SKM-1 treated with dmso at 0.1 percent for 144 hours (cell line): Measurements from ENCODE around the gene SLC9A3.

Experiments used
- DNase-seq: peaks from one replicate; lab custom pipeline; 2025; ENCODE audit not compliant: unreplicated experiment; lab: John Stamatoyannopoulos, UW

SLC9A3 gene

DNA sequence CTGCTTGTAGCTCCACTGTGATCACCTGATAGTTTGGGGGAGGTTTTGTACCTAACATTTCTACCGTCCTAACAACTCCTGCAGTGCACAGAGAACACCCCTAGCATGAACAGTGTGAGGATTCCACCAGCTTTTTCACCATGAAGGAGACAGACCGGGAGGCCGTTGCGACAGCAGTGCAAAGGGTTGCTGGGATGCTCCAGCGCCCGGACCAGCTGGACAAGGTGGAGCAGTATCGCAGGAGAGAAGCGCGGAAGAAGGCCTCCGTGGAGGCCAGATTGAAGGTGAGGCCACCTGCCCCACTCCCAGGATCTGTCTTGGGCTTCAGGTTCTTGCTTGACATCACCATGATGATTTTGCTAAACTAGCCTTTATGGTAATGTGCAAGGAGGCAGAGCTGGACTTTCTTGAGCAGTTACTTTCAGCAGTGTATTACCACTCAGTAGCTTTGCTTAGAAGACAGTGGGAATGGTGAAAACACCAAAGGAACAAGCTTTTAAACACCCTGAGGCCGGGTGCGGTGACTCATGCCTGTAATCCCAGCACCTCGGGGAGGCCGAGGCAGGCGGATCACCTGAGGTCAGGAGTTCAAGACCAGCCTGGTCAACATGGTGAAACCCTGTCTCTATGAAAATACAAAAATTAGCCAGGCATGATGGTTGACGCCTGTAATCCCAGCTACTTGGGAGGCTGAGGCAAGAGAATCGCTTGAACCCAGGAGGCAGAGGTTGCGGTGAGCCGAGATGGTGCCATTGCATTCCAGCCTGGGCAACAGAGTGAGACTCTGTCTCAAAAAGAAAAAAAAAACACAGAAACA, 78.0 kb downstream of the SLC9A3 start:
- no peak for DNase-seq

DNA sequence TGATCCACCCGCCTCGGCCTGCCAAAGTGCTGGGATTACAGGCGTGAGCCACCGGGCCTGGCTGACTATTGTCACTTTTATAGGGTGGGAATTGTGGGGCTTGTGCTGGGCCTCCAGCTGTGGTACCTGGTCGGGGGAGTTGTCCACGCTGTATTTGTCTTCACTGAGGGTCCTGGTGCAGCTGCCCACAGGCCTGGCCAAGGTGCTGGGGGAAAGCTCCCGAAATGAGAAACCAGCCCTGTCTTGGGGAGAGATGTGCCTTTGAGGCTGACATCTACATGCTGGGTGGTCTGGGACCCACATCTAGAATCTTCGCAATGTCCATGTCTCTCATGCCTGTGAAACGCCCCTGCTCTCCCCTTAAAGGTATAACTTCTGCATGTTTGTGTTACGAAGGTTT, 78.7 kb downstream of the SLC9A3 start:
- no peak for DNase-seq

DNA sequence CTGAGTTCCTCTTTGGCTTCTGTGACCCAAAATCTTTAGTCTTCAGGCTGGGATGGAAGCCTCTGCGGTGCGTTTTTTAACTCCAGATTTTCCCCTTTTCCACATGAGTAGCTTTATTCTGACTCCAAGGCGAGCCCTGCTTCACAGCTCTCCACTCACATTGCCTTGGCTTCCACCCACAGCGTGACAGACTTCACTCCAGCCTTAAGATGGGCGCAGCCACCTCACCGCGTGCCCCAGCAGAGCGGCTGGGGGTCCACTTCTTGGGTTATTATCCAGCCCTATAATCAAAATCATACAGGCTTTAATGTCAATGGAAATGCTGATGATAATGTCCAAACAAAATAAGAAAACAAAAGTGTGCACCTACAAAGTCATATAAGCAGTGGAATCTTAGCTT, 80.0 kb downstream of the SLC9A3 start:
- no peak for DNase-seq

DNA sequence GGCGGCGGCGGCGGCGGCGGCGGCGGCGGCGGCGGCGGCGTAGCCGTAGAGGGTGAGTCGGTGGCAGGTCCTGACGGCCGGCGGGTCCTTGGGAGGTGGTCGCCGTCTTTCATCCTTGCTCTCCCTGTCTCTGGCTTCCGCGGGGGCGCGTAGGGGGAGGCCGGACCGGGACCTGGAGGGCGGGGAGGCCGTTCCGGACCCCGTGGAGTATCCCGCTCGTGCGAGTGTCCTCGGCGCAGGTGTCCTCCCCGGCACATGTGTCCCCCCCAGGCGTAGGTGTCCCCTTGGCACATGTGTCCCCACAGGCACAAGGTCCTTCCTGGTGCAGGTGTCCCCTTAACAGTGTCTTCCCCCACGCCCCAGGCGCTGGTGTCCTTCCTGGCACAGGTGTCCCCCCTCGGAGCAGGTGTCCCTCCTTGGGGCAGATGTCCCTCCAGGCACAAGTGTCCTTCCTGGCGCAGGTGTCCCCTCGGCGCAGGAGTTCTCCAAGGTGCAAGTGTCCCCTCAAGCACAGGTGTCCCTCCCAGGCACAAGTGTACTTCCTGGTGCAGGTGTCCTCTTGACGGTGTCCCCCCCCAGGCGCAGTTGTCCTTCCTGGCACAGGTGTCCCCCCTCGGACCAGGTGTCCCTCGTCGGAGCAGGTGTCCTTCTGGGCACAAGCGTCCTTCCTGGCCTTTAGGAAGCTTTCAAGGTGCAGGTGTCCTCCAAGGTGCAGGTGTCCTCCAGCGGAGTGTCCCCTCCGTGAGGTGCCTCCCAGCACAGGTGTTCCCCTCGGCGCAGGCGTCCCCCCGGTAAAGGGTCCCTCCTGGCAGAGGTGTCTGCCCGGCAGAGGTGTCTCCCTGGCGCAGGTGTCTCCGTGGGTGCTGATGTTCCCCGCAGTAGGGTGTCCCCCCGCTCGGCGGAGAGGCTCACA, 80.8 kb downstream of the SLC9A3 start:
- DNase-seq = no peak

DNA sequence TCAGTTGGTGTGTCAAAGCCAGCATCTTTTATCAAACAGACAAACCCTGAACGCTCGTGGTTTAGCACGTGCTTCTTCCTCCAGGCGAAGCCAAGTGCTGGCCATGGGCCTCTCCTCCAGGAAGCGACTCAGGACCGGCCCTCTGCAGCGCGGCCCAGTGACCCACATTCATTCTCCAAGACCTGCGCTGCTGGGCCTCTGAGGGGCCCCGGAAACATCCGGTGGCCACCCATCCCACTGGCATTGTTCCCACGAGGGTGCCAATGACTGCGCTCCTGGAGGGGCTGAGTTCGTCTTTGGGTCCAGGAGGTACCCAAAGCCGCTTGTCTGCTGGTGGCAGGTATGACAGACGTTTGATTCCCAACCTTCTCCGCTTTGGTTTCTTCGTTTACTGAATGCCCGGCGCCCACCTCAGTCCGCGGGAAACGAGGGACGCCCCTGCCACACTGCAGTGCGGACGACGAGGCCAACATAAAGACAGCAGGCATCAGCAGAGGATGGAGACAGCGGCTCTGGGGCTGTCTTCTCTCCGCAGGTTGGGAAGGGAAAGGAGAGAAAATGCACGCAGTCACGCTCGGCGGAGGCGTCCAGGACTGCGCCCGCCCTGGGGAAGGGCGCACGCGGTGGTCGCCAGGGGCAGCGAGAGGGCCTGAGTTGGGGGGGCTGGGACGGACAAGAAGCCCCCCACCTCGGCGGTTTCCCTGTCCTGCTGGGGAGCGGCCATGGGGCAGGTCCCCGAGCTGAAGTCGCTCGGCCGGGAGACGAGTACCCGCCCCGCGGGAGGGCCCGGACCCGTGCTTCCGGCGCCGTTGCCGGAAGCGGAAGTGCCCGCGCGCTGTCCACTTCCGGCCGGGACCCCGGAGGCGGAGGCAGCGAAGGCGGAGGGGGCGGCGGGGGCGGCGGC, 81.7 kb downstream of the SLC9A3 start, which contains the start of gene EXOC3:
Gene EXOC3 (plus strand): TSS at position 842 of the 904 bp plus-strand sequence. CDS start 3,030 bp downstream, outside the sequence.
- peak; percentile 36 for DNase-seq

DNA sequence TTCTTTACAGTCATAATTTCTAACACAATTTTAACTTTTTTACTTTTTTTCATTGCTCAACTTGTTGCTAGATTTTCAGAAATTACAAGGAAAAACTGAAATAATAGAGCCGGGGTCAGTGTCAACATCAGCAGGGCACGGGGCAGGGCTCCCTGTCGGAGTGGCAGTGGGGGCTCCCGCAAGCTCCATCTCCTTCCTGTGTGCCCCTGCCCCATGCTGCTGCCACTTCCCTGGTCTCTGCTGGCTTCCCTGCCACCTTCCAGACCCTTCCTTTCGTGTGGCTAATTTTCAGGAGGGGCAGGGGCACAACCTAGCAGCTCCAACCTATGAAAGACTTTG, 82.3 kb downstream of the SLC9A3 start:
- DNase-seq = no peak

DNA sequence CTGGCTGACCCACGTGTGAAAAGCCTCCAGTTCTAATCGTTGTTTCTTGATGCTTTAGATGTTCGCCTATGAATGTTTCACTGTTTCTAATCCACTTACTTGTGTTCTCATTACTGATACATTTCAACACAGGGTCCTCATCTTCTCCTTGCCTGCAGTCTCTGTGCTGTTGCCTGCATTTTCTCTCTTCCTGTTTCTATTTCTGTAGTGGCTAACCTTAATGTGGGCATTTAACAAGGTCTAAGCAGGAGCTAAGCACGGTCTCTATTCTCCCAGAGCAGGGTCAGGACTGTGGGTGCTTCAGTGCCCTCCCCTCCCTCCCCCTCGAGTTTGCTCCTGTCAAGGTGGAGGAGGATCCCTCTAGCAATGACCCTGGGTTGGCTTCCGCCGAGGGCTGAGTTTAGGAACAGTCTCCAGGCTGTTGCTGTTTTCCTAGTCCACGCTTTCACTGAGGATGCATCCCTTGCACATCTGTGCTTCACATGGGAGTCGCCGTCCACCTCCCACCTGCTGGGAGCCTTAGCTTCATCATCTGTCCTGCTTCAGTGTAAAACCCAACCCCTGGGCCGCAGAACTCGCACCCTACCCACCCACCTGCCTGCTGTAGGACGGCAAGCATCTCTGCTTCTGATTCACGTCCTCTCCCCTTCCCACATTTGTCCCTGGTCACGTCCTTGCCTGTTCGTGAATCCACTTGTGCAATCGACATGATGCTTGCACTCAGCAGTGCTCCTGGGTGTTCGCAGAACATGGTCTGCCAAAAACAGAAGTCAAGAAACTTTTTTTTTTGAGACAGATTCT, 83.6 kb downstream of the SLC9A3 start:
- DNase-seq = peak; percentile 80

DNA sequence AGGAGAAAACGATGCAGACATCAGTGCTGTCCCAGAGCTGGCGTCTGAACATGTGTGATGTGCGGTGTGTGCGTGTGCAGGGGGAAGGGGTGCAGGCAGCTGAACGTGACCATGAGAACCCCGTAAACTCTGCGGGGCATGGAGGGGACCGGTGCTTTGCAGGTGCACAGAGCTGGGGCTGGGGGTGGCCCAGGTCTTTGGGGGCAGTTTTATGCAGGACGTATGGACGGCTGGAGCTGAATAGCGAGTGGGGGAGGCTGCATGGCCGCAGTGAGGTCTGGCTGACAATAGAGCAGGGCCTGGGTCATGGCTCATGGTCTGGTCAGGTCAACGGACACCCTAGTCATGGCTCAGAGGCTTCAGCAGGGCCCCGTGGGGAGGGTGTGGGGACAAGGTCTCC, 84.6 kb downstream of the SLC9A3 start:
- no peak for DNase-seq

DNA sequence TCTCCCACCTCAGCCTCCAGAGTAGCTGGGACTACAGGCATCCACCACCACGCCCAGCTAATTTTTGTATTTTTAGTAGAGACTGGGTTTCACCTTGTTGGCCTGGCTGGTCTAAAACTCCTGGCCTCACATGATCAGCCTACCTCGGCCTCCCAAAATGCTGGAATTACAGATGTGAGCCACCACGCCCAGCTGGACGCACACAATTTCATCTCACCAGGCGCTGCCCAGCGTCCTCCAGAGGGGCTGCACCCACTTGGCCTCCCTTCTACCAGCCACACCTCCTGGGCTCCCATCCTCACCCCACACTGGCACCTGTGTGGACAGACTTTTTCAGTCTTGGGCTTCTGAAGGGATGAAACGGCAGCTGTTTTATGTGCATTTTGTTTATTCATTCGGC, 85.1 kb downstream of the SLC9A3 start:
- no peak for DNase-seq

DNA sequence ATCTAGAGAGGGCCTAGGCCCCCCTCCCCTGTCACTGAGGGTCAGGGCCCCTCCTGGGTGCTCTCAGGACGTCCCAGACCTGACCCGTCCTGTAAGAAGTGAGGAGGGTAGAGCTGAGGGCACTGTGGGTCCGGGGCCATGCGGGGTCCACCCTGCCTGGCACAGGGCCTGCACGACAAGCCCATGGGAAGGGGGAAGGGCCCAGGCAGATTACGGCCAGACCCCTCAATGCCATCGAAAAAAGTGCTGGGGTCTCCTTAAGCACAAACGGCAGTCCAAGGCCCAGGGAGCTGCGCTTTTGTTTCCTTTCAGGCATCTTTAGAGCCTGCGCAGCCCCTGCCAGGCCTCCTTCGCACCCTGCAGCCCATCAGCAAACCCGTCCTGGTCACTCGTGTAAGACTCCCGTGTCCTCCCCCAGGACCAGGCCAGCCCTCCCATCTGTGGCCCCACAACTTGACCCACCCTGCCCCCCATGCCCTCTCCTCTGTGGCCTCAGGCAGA, 85.7 kb downstream of the SLC9A3 start:
- no peak for DNase-seq

DNA sequence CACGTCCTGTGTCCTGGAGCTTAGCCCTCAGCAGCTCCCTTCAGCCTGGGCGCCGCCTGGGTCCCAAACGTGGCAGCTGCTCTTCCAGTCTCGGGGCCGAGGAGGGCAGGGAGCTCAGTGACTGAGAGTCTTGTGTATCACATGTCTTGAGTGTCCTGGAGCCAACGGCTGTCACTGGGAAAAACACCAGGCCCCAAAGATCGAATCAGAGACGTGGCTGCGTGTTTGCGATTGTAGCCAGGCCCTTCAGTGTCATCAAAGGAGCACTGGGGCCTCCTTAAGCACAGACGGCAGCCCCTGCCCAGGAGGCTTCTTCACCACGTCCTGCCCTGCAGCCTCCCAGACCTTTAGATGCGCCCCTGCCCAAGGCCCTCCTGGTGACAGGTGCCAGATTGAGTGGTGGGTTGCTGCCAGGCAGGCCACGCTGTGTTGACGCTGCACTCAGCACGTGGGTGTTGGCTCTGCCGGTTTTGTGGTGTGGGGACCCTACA, 86.9 kb downstream of the SLC9A3 start:
- DNase-seq = no peak

DNA sequence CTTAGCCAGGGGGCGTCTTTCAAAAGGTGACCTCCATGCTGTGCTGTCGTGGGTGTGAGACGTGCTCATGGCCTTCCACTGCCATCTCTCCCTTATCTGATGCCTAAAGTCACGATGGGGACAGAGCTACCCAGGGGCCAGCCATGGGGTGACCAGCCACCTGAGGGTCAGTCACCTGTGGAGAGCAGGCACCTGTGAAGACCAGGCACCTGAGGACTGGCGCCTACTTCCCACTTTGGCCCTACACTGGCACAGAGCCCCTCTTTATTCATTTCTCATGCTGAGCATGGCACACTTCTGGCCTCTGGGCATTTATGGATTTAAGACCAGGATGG, 87.6 kb downstream of the SLC9A3 start:
- no peak for DNase-seq

DNA sequence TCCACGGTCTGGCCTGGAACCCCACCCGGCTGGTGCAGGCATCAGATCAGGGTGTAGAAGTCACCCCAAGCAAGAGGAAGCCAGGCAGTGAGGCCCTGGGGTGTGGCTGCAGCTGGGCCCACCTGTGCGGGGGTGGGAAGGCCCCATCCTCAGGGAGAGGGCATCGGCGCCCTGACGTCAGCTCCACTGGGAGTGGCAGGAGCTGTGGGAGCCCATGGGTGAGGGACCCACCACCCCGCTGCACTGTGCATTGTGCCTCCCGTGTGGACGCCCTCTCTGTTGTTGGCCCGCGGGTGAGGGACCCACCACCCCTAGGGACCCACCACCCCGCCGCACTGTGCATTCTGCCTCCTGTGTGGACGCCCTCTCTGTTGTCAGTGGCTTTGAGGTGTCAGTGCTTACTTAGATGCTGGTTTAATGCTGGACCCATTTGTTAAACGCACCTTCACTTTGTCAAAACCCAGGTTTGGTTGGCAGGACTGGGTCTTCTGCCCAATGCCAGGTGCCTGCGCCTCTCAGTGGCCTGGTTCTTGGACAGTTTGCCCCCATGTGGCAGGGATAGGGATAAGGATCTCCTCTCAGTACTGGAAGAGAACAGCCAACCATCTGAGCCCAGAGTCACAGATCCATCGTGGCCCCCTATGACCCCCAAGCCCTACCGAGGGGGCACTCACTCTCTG, 88.1 kb downstream of the SLC9A3 start:
- no peak for DNase-seq

DNA sequence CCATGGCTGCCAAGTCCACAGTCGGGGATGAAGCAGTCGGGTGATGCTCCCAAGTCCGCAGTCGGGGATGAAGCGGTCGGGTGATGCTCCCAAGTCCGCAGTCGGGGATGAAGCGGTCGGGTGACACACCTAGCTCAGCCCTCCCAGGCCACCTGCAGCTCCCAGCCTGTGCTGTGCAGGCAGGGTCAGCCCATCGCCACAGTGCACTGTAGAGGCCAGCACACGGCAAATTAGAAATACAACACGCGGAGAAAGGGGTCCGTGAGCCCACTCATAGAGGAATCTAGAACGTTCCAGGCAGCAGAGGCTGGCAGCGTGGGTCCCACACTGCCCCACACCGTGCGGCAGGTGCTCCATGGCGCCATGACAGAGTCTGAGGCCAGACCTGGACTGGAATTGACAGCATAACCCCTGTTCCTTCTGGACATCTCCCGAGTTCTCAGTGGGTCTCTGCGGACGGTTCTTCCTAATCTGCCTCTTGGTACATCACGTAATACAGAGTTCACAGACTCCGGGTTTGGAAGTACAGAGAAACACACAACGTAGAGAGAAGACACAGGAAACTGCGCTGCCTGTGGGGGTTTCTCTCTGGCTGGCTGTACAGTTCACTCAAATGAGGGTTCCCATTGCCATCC, 89.0 kb downstream of the SLC9A3 start:
- no peak for DNase-seq

DNA sequence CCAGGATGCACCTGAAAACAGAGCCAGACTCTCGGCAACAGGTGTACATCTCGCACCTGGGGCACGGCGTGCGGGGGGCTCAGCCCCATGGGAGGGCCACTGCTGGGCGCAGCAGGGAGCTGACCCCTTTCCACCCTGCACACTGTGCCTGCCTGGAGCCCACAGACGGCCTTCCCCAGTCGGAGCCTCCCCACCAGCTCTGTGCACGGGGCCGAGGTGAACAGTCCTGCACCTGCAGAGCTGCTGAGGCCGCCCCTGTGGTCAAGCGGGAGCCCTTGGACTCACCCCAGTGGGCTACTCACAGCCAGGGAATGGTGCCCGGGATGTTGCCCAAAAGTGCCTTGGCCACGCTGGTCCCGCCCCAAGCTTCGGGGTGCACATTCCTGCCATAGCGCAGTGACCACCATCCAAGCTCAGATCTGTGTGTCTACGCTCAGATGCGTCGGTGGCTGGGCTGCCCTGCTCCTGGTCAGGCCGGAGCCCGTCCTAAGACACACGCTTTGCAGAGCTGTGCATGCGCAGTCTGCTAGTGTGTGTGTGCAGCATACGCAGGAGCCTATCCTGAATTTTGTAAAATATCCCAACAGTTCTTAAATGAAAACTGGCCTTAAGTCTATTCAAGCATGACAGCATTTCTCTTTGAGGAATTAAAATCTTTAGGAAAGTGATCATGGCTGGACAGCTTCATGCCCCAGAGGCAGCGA, 89.7 kb downstream of the SLC9A3 start:
- DNase-seq = no peak

DNA sequence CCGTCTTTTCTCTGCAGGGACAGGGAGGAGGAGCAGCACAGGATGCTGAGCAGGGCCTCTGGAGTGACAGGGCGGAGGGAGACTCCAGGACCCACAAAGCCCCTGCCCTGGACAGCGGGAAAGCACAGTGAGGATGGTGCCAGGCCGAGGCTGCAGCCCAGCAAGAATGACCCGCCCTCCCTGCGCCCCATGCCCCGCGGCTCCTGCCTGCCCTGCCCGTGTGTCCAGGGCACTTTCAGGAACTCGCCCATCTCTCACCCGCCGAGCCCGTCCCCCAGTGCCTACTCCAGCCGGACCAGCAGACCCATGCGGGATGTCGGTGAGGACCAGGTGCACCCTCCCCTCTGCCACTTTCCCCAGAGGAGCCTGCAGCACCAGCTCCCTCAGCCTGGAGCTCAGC, 90.4 kb downstream of the SLC9A3 start:
- DNase-seq = no peak

DNA sequence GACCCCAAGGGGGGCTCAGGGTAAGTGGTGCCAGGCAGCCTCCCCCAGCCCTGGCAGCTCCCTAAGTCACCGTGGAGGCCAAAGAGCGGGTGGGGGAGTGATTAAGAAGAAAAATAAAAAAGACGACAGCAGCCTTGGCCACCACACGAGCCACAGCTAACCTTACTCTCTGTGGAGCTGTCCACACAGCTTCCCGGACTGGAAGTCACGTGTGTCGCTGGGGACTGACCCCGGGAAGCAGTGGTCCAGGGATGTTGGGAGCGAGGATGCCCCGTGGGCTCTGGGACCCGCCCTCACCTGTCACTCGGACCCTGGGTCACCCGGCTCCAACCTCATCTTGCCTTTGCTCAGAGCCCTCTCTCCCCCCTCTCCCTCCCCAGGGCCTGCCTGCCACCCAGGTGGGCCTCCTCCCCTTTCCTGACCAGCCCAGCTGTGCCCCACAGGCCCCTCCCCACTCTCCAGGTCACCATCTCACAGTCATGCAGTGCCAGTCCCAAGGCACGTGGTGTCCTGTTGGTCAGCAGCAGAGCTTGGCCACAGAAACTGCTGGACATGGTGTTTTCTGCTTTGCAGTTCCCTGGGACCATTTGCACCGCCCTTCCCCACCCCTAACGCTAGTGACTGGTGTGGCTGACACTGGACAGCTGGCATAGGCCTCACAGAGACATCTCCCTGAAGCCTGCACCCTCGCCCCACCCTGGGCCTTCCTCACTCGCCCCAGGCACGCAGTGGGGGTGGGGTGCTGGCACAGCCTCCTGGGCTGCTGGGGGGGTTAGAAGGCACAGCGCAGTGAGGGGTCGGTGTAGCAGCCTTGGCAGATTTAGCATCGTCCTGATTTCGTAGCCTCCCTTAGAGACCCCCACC, 91.1 kb downstream of the SLC9A3 start:
- no peak for DNase-seq
